Aorta (tissue), 5 donors: ENCODE measurements around the gene CLIP1. TPM values are rescaled to one million over a fixed set of nuclear protein-coding genes. Genes with fewer than 3 reads are reported as not detected.
"Not testable (repeated sequence)": the region's sequence is repeated elsewhere in the genome, so short reads cannot be mapped to it uniquely, and the experiment has no call there.

Source experiments
- ATAC-seq: fragments of 200-7000 bp; cut with Tn5 transposase; one replicate; pipeline ENCODE4 v1.9.1; 2022; ENCODE audit warnings: moderate library complexity; ENCODE audit not compliant: low FRiP score
- DNase-seq, 2 donors: peaks; one replicate each; pipeline ENCODE4 v3.0.0-alpha.2; 2020
- H3K27ac ChIP-seq, 2 donors: one replicate each; pipeline ENCODE4 v1.5.1; 2013; ENCODE audit warnings: low read length in 2 of 2, mild to moderate bottlenecking in 2 of 2, moderate library complexity in 2 of 2, control low read depth in 1 of 2, inconsistent platforms in 1 of 2, low read depth in 1 of 2
- H3K27me3 ChIP-seq, 2 donors: one replicate each; pipeline ENCODE4 v1.6.1; 2013; ENCODE audit warnings: control low read depth in 1 of 2, low read length in 1 of 2, mild to moderate bottlenecking in 1 of 2, moderate library complexity in 1 of 2; ENCODE audit not compliant: insufficient read depth in 2 of 2, control insufficient read depth in 1 of 2
- H3K36me3 ChIP-seq, 2 donors: one replicate each; pipeline ENCODE4 v1.6.1; 2013; ENCODE audit warnings: control low read depth in 1 of 2, low read length in 1 of 2, mild to moderate bottlenecking in 1 of 2; ENCODE audit not compliant: insufficient read depth in 2 of 2, control insufficient read depth in 1 of 2
- H3K4me1 ChIP-seq, 2 donors: one replicate each; pipeline ENCODE4 v1.6.1; 2013; ENCODE audit warnings: low read length in 2 of 2, control low read depth in 1 of 2, mild to moderate bottlenecking in 1 of 2, moderate library complexity in 1 of 2; ENCODE audit not compliant: insufficient read depth in 2 of 2, control insufficient read depth in 1 of 2
- H3K4me3 ChIP-seq, 2 donors: one replicate each; pipeline ENCODE4 v1.5.1; 2013; ENCODE audit warnings: low read length in 2 of 2, control low read depth in 1 of 2, mild to moderate bottlenecking in 1 of 2
- H3K9me3 ChIP-seq: one replicate; pipeline ENCODE4 v1.6.1; 2013; ENCODE audit warnings: mild to moderate bottlenecking, low read length; ENCODE audit not compliant: control insufficient read depth
- WGBS, 2 donors: extraction: QIAGEN DNeasy Blood & Tissue Kit; methylation state at CpG; one replicate each; pipeline ENCODE4 v1.1.7; 2013; 5-methylcytosine and 5-hydroxymethylcytosine counted together
- intact Hi-C, 2 donors: fragments of 100-400 bp; cut with DNase I; formaldehyde crosslinking; loops; one replicate each; pipeline versions ENCODE4 v1.14.2 to v1.15.0; 2022
- polyA plus RNA-seq, 2 donors: library from polyadenylated mRNA; stranded (reverse); fragments of 200-250 nt; gene quantifications; one replicate each; pipeline ENCODE4 v1.2.3, GENCODE V29; 2013
- total RNA-seq, 2 donors: library from RNA; stranded (reverse); fragmentation: NEBNext Ultra II Directional; extraction: Animal tissue kit (Norgen Biotek cat#: 25700); gene quantifications; one replicate each; pipeline ENCODE4 v1.2.1, GENCODE V29; 2021
- donor health status: healthy with polysubstance abuse.
- donor health status: Bipolar disorder and iron deficiency.
- donor health status: DM: no; HTN: no; CAD: no.
- donor health status: DM: no; HTN: no; CAD: no.
- donor health status: DM: yes; HTN: yes; CAD: no.

Gene CLIP1
- total and polyA plus RNA-seq, 4 donors = 33.2 to 182 (median 80.9) TPM

DNA sequence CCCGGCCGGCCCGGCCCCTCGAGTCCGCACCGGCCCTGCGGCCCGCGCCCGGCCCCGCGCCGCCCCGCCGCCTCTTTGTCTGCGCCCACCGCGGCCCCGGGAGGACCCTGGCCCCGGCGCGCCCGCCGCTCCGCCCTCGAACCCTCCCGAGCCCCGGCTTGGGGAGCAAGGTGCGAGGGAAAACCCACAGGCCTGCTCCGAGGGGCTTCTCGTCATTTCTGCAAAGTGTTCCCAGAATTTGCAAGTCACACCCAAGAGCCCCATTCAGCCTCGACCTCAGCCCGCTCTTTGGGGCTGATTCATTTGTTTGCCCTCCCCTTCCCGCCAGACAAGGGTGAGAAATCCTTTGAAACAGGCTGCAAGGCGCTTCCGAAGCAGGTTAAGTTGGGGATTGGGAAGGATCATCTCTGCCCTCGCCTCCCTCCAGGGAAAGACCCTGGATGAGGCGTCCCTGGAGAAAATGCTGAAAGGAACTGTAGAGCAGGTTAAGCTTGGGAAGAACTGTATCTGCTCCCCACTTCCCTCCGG is 325 bp upstream of the CLIP1 start:
- DNase-seq (peak; percentile 54 to 78), ATAC-seq (no peak)
- intact Hi-C loops = loop anchor here (1.0 to 5.0 kb wide), 2 partner anchors 22 to 50 kb away; no protein-coding TSS in a partner anchor
- Histone ChIP-seq H3K9me3 (no peaks in the 10 kb centered on the region), H3K4me1 (no peaks in the 10 kb centered on the region), H3K27ac (peak overlapping the region in 1 of 2 donors; percentile 96), H3K4me3 (peak overlapping the region; percentile 89 to 99), H3K36me3 (no peaks in the 10 kb centered on the region), H3K27me3 (no peaks in the 10 kb centered on the region)
- WGBS, 2 donors = 0% methylated on average over 13 to 39 of the region's 39 CpGs

DNA sequence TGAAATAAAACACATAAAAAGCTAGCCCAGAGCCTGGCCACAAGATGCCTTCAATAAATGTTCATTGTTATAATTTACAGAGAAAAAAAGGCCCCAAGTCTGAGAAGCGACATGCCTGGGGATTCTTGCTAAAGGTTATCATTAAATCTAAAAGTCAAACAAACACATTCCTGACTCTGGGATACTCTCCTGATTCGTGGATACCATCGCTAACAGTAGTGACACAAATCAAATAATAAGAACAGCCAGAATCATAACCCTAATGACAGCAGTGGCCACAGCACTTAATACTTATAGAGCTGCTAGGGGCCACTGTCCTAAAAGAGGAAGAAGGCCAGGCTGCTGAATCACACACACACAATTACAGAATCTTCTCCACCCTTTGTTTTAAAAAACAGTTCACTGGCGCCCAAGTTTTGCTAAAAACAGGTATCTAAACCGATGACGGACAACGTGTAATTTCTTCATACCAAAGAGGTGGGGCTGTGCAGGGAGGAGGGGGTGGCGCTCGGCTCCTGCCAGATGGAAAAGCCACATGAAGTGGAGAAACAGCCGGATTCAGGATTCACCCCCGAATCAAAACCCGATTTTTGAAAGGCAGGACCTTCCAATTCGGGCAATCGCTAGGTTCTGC is 1.2 kb downstream of the CLIP1 start:
- peak; percentile 66 to 77 for DNase-seq
- H3K9me3 ChIP-seq = no peaks in the 10 kb centered on the region
- no peaks in the 10 kb centered on the region for H3K36me3 ChIP-seq
- no peaks in the 10 kb centered on the region for H3K4me1 ChIP-seq
- peak; percentile 51 for ATAC-seq
- 1% methylated on average over 14 of the region's 14 CpGs for WGBS, 2 donors
- peak overlapping the region; percentile 89 to 99 for H3K4me3 ChIP-seq
- intact Hi-C loops = loop anchor here in 1 of 2 donors (5.0 kb wide), 1 partner anchor 51 kb away; no protein-coding TSS in a partner anchor
- no peaks in the 10 kb centered on the region for H3K27me3 ChIP-seq
- H3K27ac ChIP-seq = peak overlapping the region; percentile 97 to 98

DNA sequence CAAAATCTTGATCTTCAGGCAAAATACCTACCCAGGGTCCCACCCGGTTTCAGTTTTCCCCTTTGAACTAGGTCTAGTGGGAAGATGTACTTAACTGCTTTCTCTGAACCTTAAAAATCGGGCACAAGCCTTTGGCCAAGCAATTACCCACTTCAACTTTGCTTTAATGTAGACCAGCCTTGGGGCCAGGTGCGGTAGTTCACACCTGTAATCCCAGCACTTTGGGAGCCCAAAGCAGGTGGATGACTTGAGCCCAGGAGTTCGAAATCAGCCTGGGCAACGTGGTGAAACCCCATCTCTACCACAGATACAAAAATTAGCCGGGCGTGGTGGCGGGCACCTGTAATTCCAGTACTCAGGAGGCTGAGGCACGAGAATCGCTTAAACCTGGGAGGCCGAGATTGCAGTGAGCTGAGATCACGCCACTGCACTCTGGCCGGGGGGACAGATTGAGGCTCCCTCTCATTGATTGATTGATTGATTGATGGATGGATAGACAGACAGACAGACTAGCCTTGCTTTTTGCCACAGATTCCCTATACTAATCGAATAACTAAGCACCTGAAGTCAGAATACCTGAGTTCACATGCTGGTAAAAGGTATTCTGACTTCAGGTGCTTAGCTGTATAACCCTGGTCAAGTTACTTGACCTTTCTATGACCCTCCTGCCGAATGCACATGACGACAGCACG is 1.9 kb downstream of the CLIP1 start:
- peak overlapping the region in 1 of 2 donors; percentile 75 for H3K27ac ChIP-seq
- ATAC-seq = no peak
- WGBS, 2 donors = 77 to 79% methylated on average over 17 of the region's 17 CpGs
- H3K27me3 ChIP-seq = no peaks in the 10 kb centered on the region
- intact Hi-C loops = loop anchor here in 1 of 2 donors (5.0 kb wide), 1 partner anchor 52 kb away; no protein-coding TSS in a partner anchor
- peak overlapping the region in 1 of 2 donors; percentile 89 for H3K4me3 ChIP-seq
- DNase-seq = peak in 1 of 2 donors; percentile 62
- H3K36me3 ChIP-seq = no peaks in the 10 kb centered on the region
- no peaks in the 10 kb centered on the region for H3K4me1 ChIP-seq
- no peaks in the 10 kb centered on the region for H3K9me3 ChIP-seq

DNA sequence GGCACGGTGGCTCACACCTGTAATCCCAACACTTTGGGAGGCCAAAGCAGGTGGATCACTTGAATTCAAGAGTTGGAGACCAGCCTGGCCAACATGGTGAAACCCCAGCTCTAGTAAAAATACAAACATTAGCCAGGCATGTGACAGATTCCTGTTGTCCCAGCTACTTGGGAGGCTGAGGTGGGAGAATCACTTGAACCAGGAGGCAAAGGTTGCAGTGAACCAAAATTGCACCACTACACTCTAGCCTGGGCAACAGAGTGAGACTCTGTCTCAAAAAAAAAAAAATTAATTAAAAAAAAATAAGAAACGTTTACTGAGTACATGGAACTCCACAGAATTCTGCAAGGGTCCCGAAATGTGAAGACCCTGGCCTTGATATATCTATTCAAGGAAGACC is 3.4 kb downstream of the CLIP1 start:
- not testable (repeated sequence) for ATAC-seq, DNase-seq, H3K4me1 ChIP-seq

DNA sequence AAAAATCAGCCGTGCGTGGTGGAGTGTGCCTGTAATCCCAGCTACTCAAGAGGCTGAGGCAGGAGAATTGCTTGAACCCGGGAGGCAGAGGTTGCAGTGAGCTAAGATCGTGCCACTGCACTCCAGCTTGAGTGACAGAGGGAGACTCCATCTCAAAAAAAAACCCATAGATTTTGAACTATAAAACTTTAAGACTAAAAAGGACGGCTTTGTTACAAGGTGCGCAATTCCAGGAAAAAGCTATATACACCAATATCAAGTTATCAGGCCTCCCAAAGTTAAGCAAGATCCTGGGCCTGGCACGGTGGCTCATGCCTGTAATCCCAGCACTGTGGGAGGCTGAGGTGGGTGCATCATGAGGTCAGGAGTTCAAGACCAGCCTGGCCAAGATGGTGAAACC is 6.8 kb downstream of the CLIP1 start:
- H3K36me3 ChIP-seq, H3K27ac ChIP-seq, H3K9me3 ChIP-seq, intact Hi-C loops, H3K4me1 ChIP-seq, H3K4me3 ChIP-seq, H3K27me3 ChIP-seq, ATAC-seq: not testable (repeated sequence)
- 91 to 93% methylated on average over 7 of the region's 7 CpGs for WGBS, 2 donors
- peak in 1 of 2 donors; percentile 21 for DNase-seq

More for the DNA sequence above, 3.4 kb downstream of the CLIP1 start:
- H3K36me3 ChIP-seq, intact Hi-C loops, H3K27ac ChIP-seq, H3K9me3 ChIP-seq, H3K27me3 ChIP-seq, H3K4me3 ChIP-seq: not testable (repeated sequence)
- 73 to 86% methylated on average over 3 of the region's 3 CpGs for WGBS, 2 donors

DNA sequence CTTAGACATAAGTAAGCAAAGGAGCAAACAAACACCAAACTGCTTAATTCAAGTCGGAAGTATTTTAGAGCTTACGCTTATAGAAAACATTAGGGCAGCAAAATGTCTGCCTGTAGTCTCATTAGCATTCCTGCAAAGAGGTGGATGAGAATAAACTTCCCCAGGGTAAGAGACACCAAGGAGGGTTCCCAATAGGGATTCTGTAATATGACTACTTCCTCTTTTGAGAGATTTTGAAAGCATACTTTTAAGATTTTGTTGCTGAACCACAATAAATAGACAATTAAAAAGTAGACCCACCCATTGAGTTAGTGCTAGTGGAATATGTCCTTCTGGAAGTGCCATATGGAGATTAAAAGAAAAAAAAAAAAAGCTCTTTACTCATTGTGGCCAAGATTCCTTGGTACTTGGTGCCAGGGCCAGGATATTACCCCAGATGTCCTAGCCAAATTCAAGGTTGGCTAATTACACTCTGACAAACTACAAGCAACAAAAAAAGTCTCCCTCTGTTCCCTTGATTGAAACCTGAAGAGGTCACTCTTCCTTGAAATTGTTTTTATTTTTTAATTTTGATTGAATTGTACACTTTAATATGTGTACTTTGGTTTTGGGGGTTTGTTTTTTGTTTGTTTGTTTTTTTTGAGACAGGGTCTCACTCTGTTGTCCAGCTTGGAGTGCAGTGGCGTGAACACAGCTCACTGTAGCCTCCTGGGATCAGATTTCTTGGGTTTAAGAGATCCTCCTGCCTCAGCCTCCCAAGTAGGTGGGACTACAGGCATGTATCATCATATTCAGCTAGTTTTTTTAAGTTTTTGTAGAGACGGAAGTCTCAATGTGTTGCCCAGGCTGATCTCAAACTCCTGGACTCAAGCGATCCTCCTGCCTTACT is 8.7 kb downstream of the CLIP1 start:
- no peaks in the 10 kb centered on the region for H3K36me3 ChIP-seq
- H3K9me3 ChIP-seq = no peaks in the 10 kb centered on the region
- WGBS, 2 donors = 67 to 76% methylated on average over 5 of the region's 5 CpGs
- intact Hi-C loops = no loop called here
- ATAC-seq (no peak), DNase-seq (no peak)
- peaks cover 0 to 2% of the 10 kb centered on the region in 2 donors for H3K4me1 ChIP-seq
- H3K27me3 ChIP-seq = no peaks in the 10 kb centered on the region
- no peak overlapping the region for H3K4me3 ChIP-seq
- H3K27ac ChIP-seq = no peak overlapping the region

DNA sequence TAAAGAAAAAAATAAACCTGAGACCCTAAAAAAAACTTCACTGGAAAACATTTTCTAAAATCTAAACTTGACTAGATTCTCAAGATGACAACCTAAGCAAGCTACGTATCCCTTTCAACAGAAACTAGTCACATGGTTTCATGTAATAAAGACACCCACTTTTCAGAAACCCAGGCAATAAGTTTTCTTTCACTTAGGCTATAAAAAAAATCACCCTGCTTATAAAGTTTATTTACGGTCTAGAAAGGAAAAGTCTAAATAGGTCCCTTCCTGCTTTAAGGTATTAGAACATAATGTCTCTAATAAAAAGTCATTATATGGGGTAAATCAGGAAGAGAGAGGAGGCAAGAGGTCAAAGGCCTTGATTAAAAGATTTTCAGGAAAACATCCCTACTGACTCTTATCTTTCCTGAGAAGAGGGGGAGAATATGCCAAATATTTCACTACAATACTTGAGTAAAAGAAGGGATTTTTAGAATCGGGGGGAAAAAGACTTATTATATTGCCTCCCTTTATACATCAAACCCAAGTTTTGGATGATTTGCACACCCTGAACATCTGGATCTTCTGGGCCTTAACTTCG is 9.5 kb downstream of the CLIP1 start:
- H3K27ac ChIP-seq = no peak overlapping the region
- ATAC-seq = no peak
- H3K9me3 ChIP-seq = no peaks in the 10 kb centered on the region
- peaks cover 0 to 2% of the 10 kb centered on the region in 2 donors for H3K4me1 ChIP-seq
- 42 to 52% methylated on average over 4 of the region's 4 CpGs for WGBS, 2 donors
- intact Hi-C loops = no loop called here
- no peaks in the 10 kb centered on the region for H3K36me3 ChIP-seq
- no peak for DNase-seq
- no peaks in the 10 kb centered on the region for H3K27me3 ChIP-seq
- H3K4me3 ChIP-seq = no peak overlapping the region

DNA sequence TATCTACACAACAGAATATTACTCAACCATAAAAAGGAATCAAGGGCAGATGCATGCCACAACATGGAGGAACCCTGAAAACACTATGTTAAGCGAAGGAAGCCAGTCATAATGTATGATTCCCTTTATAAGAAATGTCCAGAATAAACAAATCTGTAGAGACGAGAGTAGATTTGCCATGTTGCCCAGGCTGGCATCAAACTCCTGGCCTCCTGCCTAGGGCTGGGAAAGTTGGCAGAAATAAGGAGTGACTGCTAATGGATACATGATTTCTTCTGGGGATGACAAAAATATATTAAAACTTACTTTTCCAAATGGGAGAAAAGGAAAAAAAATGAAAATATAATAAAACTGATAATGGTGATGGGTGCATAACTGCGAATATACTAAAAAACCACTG is 10.9 kb downstream of the CLIP1 start:
- Histone ChIP-seq H3K36me3 (no peaks in the 10 kb centered on the region), H3K27ac (no peak overlapping the region), H3K4me3 (no peak overlapping the region), H3K9me3 (no peaks in the 10 kb centered on the region), H3K27me3 (no peaks in the 10 kb centered on the region), H3K4me1 (peaks cover 0 to 2% of the 10 kb centered on the region in 2 donors)
- intact Hi-C loops = no loop called here
- ATAC-seq (no peak), DNase-seq (peak in 1 of 2 donors; percentile 40)
- 9 to 10% methylated on average over 3 of the region's 3 CpGs for WGBS, 2 donors
